NCI-H2081 treated with DMSO at 0.1 percent for 48 hours (cell line): ENCODE data around the gene C12orf54.
"Not testable (repeated sequence)": the region's sequence is repeated elsewhere in the genome, so short reads cannot be mapped to it uniquely, and the experiment has no call there.

Experiments used
- DNase-seq: peaks from one replicate; lab custom pipeline; 2025; lab: John Stamatoyannopoulos, UW

The C12orf54 gene

GRCh38 chr12:48510111-48510510 is 27.8 kb downstream of the C12orf54 start:
- no peak for DNase-seq

- DNase-seq = no peak
These were observed 30.6 kb downstream of the C12orf54 start for GRCh38 chr12:48512855-48513254.

GRCh38 chr12:48514728-48515127 is 32.4 kb downstream of the C12orf54 start:
- DNase-seq = no peak

- not testable (repeated sequence) for DNase-seq
These were observed 38.1 kb downstream of the C12orf54 start for GRCh38 chr12:48520381-48520780.

GRCh38 chr12:48525332-48525731 is 43.0 kb downstream of the C12orf54 start, which contains the start of gene OR8S1:
Gene OR8S1 (plus strand): TSS chr12:48525632. CDS start chr12:48525632, 0 bp downstream.
- DNase-seq = no peak

GRCh38 chr12:48527891-48528670 is 45.8 kb downstream of the C12orf54 start:
- DNase-seq = no peak

GRCh38 chr12:48532601-48533000 is 50.3 kb downstream of the C12orf54 start:
- DNase-seq = no peak

- DNase-seq = no peak
These were observed 54.3 kb downstream of the C12orf54 start for GRCh38 chr12:48536602-48537001.

GRCh38 chr12:48542300-48542928 is 60.1 kb downstream of the C12orf54 start:
- no peak for DNase-seq

GRCh38 chr12:48545833-48546469 is 63.7 kb downstream of the C12orf54 start:
- no peak for DNase-seq
